GM11168 (cell line): Measurements from ENCODE around the gene LPIN1.

Experiments
- in situ Hi-C: fragments of 300-500 bp; cut with MboI; formaldehyde crosslinking; loops from one replicate; pipeline ENCODE4 v1.12.0; 2022; ENCODE audit warnings: low sequenced_read_pairs; ENCODE audit not compliant: unreplicated experiment

Gene LPIN1

DNA sequence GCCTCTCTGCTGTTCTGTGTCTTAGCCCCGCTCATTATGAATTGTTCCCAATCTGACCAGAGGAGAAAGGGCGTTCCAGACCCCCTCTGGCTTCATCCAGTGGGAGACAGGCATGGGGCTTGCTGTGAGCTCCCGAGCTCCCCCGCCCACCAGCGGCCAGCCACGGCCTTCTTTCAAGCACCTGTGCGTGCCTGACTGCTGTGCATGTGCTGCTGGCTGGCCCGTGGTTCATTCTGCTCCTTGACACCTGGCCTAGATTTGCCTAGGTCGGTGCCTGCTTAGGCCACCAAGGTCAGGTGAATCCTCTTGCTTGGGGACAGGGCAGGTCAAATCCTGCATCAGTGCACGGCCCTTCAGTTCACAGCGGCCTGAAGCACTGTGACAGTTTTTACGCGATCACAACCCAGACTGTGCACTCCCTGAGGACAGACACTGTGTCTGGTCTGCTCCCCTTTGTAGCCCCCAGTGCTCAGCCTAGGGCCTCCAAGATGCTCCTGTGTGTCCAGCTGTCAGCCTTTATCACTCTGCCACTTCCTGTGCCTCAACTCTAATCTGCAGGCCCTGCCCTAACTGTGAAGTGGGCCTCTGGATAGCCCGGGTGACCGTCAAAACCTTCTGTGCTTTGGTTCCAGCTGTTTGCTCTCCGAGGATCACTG is 3.6 kb upstream of the LPIN1 start:
- in situ Hi-C loops: no loop called here

DNA sequence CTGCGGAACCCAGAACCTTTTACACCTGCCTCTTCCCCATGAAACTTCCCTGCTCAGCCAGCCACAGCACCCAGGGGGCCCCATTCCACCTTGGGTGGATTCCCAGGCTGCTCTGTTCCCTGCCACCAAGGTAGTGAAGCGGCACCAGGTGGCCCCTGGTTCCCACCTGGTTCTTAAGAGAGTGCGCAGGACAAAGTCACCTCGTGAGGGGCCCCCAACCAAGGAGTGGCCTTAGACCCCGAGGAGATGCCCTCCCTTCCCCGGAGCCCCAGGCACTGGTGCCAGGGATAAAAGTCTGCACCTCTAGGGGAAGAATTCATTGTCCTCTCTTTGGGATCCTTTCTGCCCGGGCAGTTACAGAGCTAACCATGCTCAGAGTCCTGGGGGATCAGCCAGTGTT is 3.1 kb upstream of the LPIN1 start:
- in situ Hi-C loops: no loop called here

DNA sequence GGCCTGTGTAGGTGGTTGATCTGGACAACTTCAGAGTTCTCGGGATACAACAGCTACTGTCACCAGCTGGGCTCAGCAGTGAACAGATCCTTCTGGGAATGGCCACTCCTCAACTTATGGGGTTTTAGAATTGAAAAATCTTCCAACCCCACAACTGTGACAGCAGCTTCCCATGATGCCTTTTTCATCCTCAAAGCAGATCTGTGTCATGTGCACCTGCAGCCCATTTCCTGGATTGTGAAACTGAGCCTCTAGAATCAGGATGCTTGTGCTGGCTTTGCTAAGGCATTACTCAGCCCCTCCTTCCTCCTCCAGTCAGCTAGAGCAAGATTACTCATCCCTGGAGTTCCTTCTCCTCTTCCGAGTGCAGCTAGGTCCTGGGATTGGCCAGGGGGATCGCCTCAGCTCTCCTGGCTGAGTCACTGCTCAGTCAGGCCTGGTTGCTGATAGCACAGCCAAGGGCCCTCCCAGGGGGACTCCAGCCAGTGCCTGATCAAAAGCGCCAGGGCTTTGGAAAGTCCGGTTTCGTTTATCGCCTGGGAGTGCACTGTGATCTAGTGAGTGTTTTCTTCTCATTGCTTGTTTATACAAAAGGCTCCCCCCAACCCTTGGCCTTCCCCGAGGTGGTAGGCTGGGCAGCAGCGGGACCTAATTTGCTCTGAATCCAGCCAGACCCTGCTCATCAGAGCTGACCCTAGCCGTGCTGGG is 2.4 kb upstream of the LPIN1 start:
- in situ Hi-C loops: no loop called here

DNA sequence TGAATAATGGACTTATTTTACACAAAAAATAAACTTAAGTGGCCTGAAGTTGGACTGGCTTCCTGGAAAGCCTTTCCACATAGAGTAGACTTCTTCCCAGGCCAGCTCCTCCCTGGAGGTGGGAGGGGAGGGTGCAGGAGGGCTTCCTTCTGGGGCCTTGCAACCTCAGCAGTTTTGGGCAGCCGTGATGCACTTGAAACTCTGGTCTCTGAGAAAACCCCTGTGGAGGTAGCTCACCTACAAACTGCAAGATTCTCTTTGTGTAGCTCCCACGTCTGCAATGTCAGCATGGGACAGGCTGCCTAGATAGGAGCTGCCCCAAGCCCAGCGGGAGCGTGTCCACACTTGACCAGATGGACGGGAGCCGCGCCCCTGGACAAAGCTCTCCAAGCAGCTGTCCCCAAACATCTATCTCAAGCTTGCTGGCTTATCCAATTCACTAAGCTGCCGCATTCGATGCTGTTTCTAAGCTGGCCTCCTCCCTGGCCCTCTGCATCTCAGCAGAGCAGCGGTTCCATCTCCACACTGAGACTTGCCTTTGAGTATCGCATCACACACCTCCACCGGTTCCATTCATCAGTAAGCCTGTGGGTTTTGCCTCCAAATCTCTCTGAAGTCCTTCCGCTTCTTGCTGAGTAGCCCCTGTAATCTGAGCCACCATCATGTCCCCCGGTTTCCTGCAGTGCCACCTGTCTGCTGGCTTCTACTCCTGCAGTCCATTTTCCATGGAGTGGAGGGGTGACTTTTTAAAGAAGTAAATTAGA is 1.6 kb upstream of the LPIN1 start:
- in situ Hi-C loops: no loop called here

DNA sequence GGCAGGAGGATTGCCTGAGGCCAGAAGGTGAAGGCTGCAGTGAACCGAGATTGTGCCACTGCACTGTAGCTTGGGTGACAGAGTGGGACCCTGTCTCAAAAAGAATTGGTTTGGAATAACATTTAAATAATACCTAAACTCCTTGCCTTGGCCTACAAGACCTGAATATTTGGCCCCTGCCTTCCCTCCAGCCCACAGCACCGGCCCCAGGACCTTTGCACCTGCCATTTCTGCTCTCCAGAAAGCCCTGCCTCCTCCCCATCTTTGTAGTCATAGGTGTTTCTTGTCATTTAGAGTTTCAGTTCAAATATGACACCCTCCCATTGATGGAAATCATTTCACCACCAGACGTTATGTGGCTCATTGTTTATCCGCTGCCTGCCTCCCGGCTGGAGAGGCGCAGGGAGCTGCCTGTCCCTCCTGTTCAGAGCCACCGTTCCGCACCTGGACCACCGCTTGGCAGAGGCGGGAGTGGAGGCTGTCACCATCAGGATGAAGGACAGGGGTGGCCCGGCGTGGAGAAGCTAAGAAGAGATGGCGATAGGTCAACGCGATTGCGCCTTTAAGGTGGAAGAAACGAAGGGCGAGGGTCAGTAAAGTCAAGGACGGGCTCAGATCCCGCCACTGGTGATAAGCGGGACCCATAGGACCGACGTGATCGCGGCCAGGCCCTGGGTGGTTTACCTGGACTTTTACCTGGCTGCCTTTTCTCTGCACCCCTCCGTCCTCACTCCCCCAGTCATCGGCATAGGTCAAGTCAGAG is 638 bp upstream of the LPIN1 start:
- in situ Hi-C loops: no loop called here

DNA sequence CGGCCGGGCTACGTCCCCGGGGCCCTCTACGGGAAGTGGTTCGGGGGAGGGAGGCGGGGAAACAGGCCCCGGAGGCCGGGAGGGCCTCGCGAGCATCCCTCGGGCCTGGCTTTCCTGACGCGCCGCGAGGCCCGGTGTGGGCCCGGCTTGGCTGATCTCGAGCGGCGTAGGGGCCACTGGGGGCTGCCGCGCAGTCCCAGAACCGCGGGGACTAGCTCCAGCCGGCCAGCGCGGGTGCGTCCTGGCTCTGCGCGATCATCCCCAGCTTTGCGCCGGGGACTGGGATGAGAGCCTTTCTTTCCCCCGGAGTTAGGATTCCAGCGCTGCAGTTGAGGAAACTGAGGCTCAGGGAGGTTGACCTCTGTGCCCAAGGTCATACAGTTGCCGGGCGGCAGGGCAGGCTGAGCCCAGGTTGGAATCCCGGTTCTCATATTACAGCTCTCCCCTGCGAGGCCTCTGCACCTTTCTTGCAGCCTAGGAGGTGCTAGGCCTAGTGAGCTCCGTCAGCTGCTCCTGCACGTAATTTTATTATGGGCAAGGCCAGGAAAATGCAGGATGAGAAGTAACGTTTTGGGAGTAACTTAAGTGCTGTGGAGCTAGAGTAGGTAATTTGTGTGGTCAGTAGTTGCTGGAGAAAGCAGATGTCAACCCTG is 501 bp downstream of the LPIN1 start:
- in situ Hi-C loops: no loop called here

DNA sequence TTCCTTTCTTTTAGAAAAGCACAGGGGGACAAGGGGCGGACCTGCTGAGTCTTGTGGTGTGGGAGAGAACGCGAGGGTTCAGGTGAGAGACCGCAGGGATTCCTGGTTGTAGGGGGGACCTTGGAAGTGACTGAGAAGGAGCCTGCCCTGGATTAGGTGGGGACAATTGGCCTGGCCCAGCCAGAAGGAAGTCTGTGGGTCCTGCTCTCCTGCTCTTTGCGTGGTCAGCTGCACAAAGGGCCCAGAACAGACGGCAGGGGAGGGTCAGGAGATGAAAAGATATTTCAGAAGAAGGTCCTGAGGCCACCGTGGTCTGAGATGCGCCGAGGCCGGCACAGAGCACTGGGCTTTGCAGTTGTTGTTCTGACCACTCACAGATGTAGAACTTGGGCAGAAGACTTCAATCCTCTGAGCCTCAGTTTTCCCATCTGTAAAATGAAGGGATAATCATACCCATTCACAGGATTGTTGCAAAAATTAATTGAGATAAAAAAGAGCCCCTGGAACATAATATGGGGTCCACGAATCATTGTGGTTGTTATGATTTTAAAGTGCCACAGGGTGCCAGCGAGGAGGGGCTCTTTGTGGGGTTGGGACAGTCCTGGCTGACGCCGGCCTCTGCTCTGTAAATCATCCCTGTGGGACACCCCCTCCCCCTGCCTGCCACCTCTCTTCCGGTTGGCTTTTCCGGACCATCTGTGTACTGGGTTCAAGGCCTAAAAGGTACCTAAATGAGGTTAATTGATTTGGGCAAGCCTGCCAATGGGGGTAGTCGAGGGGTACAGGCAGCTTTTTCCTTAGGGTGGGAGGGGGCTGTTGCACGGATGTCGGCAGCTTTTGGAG is 1.8 kb downstream of the LPIN1 start:
- in situ Hi-C loops: no loop called here

DNA sequence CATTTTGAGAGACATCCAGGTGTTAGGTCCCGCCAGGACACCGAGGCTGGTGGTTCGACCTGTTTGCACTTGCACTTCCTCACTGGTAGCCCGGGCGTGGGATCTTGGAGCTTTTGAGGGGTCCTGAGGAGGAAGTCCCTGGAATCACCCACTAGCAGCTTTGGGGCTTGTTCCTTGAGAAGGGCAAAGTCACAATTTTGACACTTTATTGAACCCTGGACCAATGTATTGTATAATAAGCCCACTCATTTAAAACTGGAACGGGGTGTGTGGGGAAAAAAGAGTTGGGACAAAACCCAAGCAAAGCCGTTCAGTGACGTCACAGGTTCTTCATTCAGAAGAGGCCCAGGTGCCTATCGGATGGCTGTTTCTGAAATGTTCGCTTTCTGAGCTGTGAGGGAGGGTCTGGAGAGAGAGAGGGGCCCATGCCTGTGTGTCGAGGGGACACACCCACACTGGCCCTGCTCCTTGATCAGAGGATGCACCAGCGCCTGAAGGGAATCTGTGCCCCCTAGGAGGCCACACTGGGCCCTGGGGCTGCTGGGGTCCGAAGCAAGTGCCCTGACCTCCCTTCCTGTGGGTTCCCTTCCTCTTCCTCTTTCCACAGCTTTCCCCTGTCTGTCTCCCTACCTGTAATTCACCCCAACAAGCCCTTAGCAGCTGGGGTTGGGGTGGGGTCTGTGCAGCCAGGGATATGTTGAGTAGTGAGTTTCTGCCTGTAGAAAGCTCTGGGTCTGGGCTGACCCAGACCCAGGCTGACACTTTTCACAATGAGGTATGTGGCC is 2.6 kb downstream of the LPIN1 start:
- in situ Hi-C loops: no loop called here

DNA sequence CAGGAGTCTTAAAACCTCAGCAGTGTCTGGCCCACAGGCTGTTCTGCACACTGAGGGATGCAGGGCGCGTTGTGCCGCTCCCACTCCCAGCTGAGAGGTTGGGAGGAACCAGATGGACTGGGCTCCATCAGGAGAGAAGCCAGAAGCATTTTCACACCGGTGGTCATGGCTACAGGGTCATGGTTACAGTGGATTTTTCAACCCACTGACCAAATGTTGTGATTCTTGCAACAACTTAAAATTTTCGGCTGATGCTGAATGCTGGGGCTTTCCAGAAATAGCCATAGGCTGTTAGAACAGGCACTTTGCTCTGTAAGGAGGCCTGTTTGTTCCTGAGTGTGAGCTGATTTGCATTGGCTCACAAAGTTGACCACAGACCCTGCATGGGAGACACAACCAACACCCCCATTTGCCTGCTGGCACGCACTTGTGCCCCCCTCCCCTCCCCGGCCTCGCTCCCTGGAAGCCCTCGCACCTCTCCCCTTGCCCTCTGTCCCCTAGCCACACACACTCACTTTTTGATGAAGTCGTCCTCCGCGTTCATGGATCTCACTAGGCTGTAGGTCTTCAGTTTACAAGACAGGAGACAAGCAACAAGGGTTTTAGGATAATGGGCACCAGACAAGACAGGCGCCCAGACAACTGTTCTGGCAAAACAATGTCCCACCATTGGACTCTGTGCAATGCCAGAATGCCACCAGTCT is 3.4 kb downstream of the LPIN1 start:
- in situ Hi-C loops: no loop called here

DNA sequence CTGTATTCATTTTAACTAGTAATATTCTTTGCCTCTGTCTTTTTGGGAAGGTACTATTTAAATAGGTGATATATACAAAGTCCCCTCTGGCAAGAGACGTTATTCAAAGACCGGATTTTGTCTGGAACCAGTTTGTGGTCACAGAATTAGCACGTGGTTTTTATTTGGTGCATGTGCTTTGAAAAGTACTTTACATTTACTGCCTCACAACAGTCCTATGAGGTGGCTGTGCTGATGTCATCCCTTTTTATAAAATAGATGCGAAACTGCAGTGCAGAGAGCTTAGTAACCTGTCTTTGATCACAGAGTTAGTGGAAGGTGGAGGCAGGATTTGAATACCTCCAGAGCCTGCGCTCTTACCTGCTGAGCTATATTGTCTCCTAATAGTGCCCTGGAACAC is 4.0 kb downstream of the LPIN1 start:
- in situ Hi-C loops: no loop called here

DNA sequence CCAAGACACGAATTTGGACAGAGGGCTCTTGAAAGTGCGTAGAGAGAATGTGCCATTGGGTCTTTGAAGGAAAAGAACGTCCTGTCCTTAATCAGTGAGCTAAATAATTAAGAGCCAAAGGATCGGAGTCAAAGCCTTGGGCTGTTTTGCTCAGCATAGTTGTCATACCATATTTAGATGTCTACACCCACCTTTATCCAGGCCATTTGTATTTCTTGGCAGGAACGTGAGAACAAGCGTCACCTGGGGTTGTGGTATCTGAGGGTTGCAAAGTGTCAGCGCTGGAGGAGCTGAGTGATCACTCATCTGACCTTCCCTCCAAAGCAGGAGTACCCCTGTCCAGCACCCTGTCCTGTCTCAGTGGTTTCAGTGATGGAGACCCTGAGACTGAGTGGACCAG is 4.5 kb downstream of the LPIN1 start:
- in situ Hi-C loops: no loop called here

DNA sequence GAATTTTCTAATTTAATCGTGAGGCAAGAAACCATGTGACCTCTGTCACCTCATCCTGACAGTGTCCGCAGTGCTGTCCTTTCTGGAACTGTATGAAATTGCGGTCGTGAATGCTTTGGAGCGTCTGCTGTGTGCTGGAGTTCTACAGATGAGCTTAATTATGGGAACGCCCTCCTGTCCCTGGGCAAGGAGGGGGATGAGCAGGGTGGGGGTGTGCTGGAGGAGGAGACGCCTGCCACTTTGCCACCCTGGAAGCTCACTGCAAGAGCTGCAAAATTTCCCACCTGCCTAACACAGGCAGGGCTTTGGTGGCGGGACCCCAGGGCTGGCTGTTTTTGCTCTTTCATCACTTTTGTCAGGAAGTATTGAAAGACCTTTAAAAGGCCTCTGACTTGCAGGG is 6.5 kb downstream of the LPIN1 start:
- in situ Hi-C loops: no loop called here

DNA sequence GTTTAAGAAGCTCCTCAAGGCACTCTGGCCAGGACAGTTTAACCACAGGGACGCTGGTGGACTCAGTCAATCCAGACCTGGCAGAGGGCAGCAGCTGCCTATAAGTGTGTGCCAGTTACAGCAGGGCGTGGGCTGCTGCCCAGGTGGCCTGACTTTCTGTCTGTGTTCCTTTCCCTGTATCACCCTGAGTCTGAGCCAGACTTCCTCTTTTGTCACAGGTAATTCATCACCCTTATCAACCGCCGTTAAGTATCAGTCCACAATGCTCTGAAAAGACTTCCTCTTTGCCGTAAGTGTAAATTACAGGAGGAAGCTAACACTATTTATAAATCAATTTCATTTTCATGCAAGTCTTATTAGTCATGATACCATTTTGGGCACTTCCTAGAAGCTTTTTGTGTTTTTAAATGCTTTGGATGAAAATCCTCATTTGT is 7.0 kb downstream of the LPIN1 start:
- in situ Hi-C loops: no loop called here

DNA sequence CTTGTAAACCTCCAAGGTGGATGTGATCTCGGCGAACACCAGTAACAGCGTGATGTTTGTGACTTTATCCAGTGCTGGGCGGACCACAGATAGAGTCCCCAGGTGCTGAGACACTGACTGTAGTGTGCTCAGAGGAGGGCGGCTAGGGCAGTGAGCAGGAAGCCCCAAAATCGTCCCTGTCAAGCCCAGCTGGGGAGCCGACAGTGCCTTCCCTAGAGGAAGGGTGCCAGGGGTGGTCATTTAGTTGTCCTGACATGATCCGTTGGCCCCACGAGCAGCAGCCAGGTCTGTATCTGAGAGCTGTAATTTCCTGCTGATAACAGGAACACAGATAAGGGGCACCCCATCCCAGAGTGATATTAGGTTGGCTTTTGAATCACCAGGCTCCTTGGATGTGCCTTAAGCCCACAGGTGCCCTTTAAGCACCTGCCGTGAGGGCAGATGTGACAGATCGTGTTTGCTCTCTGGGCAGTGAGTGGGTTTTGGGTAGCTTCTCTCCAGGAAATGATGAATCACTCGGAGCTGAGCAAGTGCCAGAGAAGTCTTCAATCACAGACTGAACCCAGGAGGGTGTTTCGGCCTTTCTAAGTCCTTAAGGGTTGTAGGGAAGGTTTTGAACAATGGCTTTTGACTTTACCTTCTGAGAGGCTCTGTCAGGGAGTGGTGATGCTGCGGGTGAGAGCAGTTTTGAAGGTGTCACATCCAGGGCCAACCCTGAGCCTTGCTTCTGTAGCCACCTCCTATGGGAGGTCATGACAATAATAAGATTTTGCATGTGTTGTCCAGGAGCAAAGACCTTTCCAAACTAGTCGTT is 7.7 kb downstream of the LPIN1 start:
- in situ Hi-C loops: no loop called here

DNA sequence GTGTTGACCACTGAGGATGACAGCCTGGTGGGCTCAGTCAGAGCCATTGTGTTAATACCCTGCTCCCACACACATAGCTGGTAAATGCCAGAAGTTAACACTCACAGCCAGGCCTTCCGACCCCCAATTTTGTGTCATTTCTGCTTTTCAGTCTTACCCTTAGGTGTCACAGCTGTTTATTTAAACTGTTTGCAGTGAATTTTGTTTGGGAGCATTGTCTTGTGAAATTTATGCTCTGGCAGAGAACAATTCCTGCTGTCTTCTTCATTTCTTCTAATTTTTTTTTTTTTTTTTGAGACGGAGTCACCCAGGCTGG is 8.2 kb downstream of the LPIN1 start:
- in situ Hi-C loops: no loop called here

DNA sequence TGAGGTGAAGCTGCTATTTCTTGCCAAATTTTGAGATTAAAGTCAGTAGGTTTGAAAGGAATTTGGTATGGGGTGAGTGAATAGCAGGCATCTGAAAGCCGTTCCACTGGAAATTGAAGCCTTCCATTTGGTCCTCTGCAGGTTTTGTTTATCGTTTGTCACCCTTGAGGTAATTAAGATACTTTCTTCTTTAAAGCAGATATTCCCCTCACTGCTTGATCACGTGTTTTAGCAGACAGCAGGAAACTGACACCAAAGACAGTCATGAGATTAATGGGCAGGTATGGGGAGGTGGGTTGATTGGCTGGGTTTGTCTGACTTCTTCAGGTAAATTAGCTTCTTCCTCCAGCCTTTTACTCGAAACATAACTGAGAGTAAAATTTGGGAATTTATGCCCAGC is 10.7 kb downstream of the LPIN1 start:
- in situ Hi-C loops: no loop called here

DNA sequence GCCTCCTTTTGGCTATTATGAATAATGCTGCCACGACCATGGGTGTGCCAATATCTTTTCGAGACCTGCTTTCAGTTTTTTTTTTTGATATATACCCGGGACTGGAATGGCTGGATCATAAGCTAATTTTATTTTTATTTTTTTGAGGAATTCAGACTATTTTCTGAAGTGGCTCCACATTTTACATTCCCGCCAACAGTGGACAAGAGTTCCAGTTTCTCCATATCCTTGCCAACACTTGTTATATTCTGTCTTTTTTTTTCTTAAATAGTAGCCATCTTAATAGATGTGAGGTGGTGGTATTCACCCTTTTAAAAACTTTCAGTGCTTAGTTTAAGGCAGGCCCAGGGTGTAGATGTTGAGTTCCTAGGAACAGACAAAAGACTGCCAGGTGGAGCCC is 11.8 kb downstream of the LPIN1 start:
- in situ Hi-C loops: no loop called here
